ENCODE results near the gene AGR2.

GRCh38 chr7:16787127-16787526 is 17.7 kb downstream of the AGR2 start:
- TF ChIP-seq, protein P1, sequence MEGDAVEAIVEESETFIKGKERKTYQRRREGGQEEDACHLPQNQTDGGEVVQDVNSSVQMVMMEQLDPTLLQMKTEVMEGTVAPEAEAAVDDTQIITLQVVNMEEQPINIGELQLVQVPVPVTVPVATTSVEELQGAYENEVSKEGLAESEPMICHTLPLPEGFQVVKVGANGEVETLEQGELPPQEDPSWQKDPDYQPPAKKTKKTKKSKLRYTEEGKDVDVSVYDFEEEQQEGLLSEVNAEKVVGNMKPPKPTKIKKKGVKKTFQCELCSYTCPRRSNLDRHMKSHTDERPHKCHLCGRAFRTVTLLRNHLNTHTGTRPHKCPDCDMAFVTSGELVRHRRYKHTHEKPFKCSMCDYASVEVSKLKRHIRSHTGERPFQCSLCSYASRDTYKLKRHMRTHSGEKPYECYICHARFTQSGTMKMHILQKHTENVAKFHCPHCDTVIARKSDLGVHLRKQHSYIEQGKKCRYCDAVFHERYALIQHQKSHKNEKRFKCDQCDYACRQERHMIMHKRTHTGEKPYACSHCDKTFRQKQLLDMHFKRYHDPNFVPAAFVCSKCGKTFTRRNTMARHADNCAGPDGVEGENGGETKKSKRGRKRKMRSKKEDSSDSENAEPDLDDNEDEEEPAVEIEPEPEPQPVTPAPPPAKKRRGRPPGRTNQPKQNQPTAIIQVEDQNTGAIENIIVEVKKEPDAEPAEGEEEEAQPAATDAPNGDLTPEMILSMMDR (IDR thresholded peaks at IDR 0.05; ENCODE audit: borderline replicate concordance, extremely low read depth, low read length, poor library complexity, severe bottlenecking) = no peak
- no peak for TF ChIP-seq EZH2 (IDR thresholded peaks at IDR 0.05; ENCODE audit: borderline replicate concordance, low read depth, low read length, severe bottlenecking)

Data from DND-41 (cell line).